ENCODE measurements around the gene HTT. TPM values are rescaled to one million over a fixed set of nuclear protein-coding genes. Genes with fewer than 3 reads are reported as not detected.
A peak's percentile ranks its signal among the peaks of the same experiment; 100 is the strongest.

Gene HTT
- total and polyA plus RNA-seq, 2 of the 13 experiments (the other 11 are each of a cell fraction or from before 2014, with no cell fraction given), result 17.5 to 19.5 TPM

DNA sequence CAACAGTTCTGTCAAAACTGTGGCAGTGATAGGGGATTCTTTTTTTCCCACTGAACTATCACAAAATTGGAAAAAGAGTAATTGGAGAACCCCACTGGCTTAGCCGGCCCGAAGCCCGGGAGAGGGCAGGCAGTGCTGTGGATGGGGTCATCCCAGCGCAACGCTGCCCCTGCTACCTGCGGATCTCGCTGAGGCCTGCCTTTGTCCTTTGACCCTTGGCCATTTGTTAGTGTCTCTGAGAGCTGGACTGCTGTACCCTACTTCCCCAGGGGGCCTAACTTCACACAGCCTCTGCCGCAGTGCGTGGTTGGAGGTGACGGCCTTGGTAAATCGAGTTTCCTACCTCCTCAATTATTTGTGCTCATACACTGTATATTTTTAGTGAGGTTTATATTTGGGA is 131.5 kb downstream of the HTT start (continued):
- TF ChIP-seq, protein P1, sequence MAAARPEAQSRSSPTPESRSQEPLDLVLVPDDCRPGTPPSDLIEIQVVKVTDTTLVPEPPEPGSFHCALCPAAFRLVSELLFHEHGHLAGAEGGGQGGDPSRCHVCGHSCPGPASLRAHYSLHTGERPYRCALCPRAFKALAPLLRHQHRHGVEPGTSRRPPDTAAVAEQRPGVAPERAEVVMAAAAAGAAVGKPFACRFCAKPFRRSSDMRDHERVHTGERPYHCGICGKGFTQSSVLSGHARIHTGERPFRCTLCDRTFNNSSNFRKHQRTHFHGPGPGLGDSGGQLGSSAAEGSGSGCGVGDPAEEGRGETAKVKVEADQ (CRISPR knock-in tag; IDR thresholded peaks at IDR 0.05; ENCODE audit: borderline replicate concordance), result no peak
- TF ChIP-seq MTF2 (CRISPR knock-in tag; IDR thresholded peaks at IDR 0.05; ENCODE audit: borderline replicate concordance), result no peak
- no peak for TF ChIP-seq ZNF563 (CRISPR knock-in tag; IDR thresholded peaks at IDR 0.05)
- TF ChIP-seq SYNCRIP (IDR thresholded peaks at IDR 0.05; ENCODE audit: insufficient read depth, low read depth, low read length), result no peak
- TF ChIP-seq ZNF136 (CRISPR knock-in tag; IDR thresholded peaks at IDR 0.05; ENCODE audit: low read depth), result no peak
- TF ChIP-seq, protein P2, sequence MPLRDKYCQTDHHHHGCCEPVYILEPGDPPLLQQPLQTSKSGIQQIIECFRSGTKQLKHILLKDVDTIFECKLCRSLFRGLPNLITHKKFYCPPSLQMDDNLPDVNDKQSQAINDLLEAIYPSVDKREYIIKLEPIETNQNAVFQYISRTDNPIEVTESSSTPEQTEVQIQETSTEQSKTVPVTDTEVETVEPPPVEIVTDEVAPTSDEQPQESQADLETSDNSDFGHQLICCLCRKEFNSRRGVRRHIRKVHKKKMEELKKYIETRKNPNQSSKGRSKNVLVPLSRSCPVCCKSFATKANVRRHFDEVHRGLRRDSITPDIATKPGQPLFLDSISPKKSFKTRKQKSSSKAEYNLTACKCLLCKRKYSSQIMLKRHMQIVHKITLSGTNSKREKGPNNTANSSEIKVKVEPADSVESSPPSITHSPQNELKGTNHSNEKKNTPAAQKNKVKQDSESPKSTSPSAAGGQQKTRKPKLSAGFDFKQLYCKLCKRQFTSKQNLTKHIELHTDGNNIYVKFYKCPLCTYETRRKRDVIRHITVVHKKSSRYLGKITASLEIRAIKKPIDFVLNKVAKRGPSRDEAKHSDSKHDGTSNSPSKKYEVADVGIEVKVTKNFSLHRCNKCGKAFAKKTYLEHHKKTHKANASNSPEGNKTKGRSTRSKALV (CRISPR knock-in tag; IDR thresholded peaks at IDR 0.05), result no peak
- peak; percentile 86 for TF ChIP-seq RXRA (CRISPR knock-in tag; IDR thresholded peaks at IDR 0.05)
- TF ChIP-seq MTA1 (CRISPR knock-in tag; IDR thresholded peaks at IDR 0.05; ENCODE audit: borderline replicate concordance), result peak; percentile 96
- TF ChIP-seq WIZ (CRISPR knock-in tag; IDR thresholded peaks at IDR 0.05), result no peak
- no peak for TF ChIP-seq CREM (IDR thresholded peaks at IDR 0.05)
- no peak for TF ChIP-seq CREM (CRISPR knock-in tag; IDR thresholded peaks at IDR 0.05)
- no peak for TF ChIP-seq MXD4 (CRISPR knock-in tag; IDR thresholded peaks at IDR 0.05)
- TF ChIP-seq ZFP62 (CRISPR knock-in tag; IDR thresholded peaks at IDR 0.05), result no peak
- TF ChIP-seq, protein P3, sequence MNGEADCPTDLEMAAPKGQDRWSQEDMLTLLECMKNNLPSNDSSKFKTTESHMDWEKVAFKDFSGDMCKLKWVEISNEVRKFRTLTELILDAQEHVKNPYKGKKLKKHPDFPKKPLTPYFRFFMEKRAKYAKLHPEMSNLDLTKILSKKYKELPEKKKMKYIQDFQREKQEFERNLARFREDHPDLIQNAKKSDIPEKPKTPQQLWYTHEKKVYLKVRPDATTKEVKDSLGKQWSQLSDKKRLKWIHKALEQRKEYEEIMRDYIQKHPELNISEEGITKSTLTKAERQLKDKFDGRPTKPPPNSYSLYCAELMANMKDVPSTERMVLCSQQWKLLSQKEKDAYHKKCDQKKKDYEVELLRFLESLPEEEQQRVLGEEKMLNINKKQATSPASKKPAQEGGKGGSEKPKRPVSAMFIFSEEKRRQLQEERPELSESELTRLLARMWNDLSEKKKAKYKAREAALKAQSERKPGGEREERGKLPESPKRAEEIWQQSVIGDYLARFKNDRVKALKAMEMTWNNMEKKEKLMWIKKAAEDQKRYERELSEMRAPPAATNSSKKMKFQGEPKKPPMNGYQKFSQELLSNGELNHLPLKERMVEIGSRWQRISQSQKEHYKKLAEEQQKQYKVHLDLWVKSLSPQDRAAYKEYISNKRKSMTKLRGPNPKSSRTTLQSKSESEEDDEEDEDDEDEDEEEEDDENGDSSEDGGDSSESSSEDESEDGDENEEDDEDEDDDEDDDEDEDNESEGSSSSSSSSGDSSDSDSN (CRISPR knock-in tag; IDR thresholded peaks at IDR 0.05), result peak; percentile 53
- TF ChIP-seq ESRRA (CRISPR knock-in tag; IDR thresholded peaks at IDR 0.05; ENCODE audit: low read depth), result peak; percentile 95
- no peak for TF ChIP-seq ZNF180 (CRISPR knock-in tag; IDR thresholded peaks at IDR 0.05; ENCODE audit: borderline replicate concordance, low read depth)
- TF ChIP-seq, protein P4, sequence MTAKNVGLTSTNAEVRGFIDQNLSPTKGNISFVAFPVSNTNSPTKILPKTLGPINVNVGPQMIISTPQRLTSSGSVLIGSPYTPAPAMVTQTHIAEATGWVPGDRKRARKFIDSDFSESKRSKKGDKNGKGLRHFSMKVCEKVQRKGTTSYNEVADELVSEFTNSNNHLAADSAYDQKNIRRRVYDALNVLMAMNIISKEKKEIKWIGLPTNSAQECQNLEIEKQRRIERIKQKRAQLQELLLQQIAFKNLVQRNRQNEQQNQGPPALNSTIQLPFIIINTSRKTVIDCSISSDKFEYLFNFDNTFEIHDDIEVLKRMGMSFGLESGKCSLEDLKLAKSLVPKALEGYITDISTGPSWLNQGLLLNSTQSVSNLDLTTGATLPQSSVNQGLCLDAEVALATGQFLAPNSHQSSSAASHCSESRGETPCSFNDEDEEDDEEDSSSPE (CRISPR knock-in tag; IDR thresholded peaks at IDR 0.05), result no peak
- TF ChIP-seq, protein P5, sequence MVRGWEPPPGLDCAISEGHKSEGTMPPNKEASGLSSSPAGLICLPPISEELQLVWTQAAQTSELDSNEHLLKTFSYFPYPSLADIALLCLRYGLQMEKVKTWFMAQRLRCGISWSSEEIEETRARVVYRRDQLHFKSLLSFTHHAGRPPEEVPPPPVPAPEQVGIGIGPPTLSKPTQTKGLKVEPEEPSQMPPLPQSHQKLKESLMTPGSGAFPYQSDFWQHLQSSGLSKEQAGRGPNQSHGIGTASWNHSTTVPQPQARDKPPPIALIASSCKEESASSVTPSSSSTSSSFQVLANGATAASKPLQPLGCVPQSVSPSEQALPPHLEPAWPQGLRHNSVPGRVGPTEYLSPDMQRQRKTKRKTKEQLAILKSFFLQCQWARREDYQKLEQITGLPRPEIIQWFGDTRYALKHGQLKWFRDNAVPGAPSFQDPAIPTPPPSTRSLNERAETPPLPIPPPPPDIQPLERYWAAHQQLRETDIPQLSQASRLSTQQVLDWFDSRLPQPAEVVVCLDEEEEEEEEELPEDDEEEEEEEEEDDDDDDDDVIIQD (CRISPR knock-in tag; IDR thresholded peaks at IDR 0.05; ENCODE audit: low read depth), result peak; percentile 68; the same call in 1 of the 2 replicates
- TF ChIP-seq ZNF564 (CRISPR knock-in tag; IDR thresholded peaks at IDR 0.05), result no peak
- TF ChIP-seq HIVEP1 (CRISPR knock-in tag; IDR thresholded peaks at IDR 0.05), result no peak
- TF ChIP-seq, protein P6, sequence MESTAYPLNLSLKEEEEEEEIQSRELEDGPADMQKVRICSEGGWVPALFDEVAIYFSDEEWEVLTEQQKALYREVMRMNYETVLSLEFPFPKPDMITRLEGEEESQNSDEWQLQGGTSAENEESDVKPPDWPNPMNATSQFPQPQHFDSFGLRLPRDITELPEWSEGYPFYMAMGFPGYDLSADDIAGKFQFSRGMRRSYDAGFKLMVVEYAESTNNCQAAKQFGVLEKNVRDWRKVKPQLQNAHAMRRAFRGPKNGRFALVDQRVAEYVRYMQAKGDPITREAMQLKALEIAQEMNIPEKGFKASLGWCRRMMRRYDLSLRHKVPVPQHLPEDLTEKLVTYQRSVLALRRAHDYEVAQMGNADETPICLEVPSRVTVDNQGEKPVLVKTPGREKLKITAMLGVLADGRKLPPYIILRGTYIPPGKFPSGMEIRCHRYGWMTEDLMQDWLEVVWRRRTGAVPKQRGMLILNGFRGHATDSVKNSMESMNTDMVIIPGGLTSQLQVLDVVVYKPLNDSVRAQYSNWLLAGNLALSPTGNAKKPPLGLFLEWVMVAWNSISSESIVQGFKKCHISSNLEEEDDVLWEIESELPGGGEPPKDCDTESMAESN (CRISPR knock-in tag; conservative IDR thresholded peaks at IDR 0.05), result no peak
- no peak for TF ChIP-seq NRL (CRISPR knock-in tag; IDR thresholded peaks at IDR 0.05; ENCODE audit: borderline replicate concordance)

All from HepG2 (cell line).